ENCODE measurements around the gene SDK2. TPM values are rescaled to one million over a fixed set of nuclear protein-coding genes. Genes with fewer than 3 reads are reported as not detected.

Gene SDK2
- total RNA-seq, 2 donors from 2014 or later, result 16.5 to 26.3 TPM

DNA sequence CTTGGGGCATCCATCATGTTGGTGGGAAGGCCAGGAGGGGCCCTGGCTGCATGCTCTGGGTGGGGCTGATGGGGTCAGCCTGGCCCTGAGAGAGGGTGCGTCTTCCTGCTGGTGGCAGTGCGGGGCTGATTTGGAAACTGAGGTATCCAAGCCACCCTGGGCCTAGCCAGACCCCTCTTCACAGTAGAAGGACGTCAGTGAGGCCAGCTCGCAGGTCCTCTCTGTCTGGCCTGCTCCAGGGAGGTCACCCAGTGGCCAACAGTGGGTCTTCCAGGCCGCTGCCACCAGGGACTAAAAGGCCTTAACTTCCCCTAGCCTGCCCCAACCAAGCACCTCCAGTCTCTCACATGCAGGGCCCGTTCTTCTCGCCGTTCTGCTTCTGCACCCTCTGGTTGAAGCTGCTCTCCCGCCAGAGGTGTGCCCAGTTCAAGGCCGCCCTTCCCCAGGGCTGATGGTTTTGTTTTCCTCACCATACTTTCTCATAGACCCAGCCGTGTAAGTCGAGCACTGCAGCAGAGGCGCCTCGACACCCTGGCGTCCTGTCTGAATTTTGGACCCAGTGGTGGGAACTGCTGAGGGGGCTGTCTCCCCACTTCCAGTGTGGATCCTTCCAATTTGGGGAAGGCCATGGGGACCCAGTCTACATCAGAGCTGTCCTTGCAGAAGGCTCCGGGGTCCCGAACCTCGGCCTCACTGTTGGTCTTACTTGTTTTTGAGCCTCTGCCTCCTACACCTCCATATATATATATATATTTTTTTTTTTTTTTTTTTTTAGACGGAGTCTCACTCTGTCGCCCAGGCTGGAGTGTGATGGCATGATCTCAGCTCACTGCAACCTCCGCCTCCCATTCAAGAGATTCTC lies 289.6 kb downstream of the SDK2 start:
- TF ChIP-seq POLR2AphosphoS5 (IDR thresholded peaks at IDR 0.05) (no peak), POLR2A (IDR thresholded peaks at IDR 0.05) (no peak)
- TF ChIP-seq, protein P1, sequence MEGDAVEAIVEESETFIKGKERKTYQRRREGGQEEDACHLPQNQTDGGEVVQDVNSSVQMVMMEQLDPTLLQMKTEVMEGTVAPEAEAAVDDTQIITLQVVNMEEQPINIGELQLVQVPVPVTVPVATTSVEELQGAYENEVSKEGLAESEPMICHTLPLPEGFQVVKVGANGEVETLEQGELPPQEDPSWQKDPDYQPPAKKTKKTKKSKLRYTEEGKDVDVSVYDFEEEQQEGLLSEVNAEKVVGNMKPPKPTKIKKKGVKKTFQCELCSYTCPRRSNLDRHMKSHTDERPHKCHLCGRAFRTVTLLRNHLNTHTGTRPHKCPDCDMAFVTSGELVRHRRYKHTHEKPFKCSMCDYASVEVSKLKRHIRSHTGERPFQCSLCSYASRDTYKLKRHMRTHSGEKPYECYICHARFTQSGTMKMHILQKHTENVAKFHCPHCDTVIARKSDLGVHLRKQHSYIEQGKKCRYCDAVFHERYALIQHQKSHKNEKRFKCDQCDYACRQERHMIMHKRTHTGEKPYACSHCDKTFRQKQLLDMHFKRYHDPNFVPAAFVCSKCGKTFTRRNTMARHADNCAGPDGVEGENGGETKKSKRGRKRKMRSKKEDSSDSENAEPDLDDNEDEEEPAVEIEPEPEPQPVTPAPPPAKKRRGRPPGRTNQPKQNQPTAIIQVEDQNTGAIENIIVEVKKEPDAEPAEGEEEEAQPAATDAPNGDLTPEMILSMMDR (IDR thresholded peaks at IDR 0.05), result no peak
- 94% methylated on average over 19 of the region's 21 CpGs for WGBS
- Histone ChIP-seq H3K9me3 (no peaks in the 10 kb centered on the region), H3K27ac (no peak overlapping the region), H3K27me3 (replicated peaks; ENCODE audit: insufficient read depth) (no peaks in the 10 kb centered on the region), H3K4me1 (replicated peaks) (peaks cover 9% of the 10 kb centered on the region), H3K4me3 (no peak overlapping the region), H3K36me3 (no peaks in the 10 kb centered on the region)
- no peak for DNase-seq (ENCODE audit: low spot score)
- intact Hi-C loops (cut with DNase I), result loop anchor here (5.0 kb wide), 1 partner anchor 32 kb away; no protein-coding TSS in a partner anchor

DNA sequence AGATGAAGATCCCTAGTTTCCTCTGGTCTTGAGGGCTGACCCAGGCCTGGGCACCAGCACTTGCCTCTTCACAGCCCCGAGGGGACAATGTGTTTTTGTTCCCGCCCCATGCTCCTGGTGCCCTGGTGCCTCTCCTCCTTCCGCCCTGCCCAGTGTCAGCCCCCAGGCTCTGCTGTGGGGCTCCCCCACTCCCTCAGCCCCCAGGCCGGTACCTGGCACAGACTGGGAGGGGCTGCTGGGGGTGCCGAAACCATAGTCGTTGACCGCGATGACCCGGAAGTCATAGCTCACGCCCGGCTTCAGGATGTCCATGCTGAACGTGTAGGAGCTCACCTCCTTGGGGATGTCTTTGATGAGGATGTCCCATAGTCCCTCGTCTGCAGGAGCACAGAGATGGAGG lies 292.0 kb downstream of the SDK2 start:
- H3K4me1 ChIP-seq (replicated peaks), result no peaks in the 10 kb centered on the region
- intact Hi-C loops (cut with DNase I), result no loop called here
- no peaks in the 10 kb centered on the region for H3K9me3 ChIP-seq
- H3K27ac ChIP-seq, result no peak overlapping the region
- H3K27me3 ChIP-seq (replicated peaks; ENCODE audit: insufficient read depth), result no peaks in the 10 kb centered on the region
- no peaks in the 10 kb centered on the region for H3K36me3 ChIP-seq
- TF ChIP-seq, protein P1 (IDR thresholded peaks at IDR 0.05), result no peak
- no peak for TF ChIP-seq POLR2AphosphoS5 (IDR thresholded peaks at IDR 0.05)
- TF ChIP-seq POLR2A (IDR thresholded peaks at IDR 0.05), result no peak
- DNase-seq (ENCODE audit: low spot score), result no peak
- H3K4me3 ChIP-seq, result no peak overlapping the region
- WGBS, result 96% methylated on average over 13 of the region's 13 CpGs

DNA sequence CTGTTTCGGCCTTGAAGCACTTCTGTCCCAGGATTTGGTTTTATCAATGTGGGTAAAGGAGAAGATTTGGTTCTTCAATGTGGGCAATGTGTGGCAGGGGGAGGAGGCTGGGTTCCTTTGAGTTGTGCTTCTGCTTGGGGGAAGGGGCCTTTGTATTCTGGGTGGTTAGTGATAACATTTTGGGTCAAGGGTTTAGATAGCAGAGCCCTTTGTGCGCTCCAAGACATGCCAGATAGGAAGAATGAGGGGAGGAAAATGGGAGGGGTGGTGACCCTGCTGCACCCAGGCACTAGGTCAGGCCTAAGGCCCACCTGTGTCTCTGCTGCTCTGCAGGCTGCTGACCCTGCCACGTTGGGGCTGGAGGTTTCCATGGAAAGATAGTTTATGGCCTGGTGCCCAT lies 292.5 kb downstream of the SDK2 start:
- intact Hi-C loops (cut with DNase I), result no loop called here
- TF ChIP-seq POLR2AphosphoS5 (IDR thresholded peaks at IDR 0.05) (no peak), POLR2A (IDR thresholded peaks at IDR 0.05) (no peak)
- TF ChIP-seq, protein P1 (IDR thresholded peaks at IDR 0.05), result no peak
- Histone ChIP-seq H3K4me1 (replicated peaks) (no peaks in the 10 kb centered on the region), H3K36me3 (no peaks in the 10 kb centered on the region), H3K9me3 (no peaks in the 10 kb centered on the region), H3K27ac (no peak overlapping the region), H3K4me3 (no peak overlapping the region), H3K27me3 (replicated peaks; ENCODE audit: insufficient read depth) (no peaks in the 10 kb centered on the region)
- WGBS, result 88% methylated on average over 3 of the region's 3 CpGs
- DNase-seq (ENCODE audit: low spot score), result no peak

DNA sequence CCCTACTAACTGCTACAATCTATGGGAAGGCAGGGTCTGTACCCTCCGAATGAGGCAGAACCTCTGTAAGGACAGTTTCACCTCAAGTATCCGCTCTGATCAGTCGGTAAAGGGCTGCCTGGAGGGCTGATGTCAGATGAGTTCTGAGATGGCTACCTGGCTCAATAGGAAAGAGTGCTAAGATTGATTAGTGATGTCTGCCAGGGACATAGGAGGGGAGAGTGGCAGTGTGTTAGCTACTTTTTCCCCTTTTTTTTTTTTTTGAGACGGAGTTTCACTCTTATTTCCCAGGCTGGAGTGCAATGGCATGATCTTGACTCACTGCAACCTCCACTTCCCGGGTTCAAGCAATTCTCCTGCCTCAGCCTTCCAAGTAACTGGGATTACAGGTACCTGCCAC lies 293.4 kb downstream of the SDK2 start:
- TF ChIP-seq POLR2AphosphoS5 (IDR thresholded peaks at IDR 0.05), result no peak
- TF ChIP-seq, protein P1 (IDR thresholded peaks at IDR 0.05), result no peak
- TF ChIP-seq POLR2A (IDR thresholded peaks at IDR 0.05), result no peak
- WGBS, result 97% methylated on average over 5 of the region's 5 CpGs

DNA sequence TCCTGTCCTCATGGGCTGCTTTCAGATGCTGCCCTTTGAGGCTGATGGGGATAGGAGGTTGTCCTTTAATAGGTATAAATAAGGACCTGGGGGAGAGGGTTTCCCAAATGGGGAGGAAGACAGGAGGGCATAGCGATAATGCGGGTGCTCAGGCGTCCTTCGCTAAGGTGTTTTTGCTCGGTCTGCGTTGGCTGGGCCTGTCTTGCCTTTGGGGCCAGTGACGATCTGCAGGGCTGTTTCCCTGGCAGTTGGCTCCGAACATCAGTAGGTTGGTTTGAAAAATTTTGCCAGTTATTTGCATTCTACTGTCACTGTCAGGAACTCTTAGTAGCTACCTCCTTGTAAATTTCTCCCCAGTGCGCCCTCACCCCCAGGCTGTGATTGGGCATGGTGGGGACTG lies 294.6 kb downstream of the SDK2 start:
- no peaks in the 10 kb centered on the region for H3K27me3 ChIP-seq (replicated peaks; ENCODE audit: insufficient read depth)
- no peaks in the 10 kb centered on the region for H3K36me3 ChIP-seq
- no peak overlapping the region for H3K4me3 ChIP-seq
- H3K27ac ChIP-seq, result peak overlapping the region in 1 of 2 donors; percentile 56
- WGBS, result 62% methylated on average over 9 of the region's 9 CpGs
- no peaks in the 10 kb centered on the region for H3K9me3 ChIP-seq
- intact Hi-C loops (cut with DNase I), result no loop called here
- no peak for TF ChIP-seq POLR2A (IDR thresholded peaks at IDR 0.05)
- TF ChIP-seq, protein P1 (IDR thresholded peaks at IDR 0.05), result no peak
- TF ChIP-seq POLR2AphosphoS5 (IDR thresholded peaks at IDR 0.05), result no peak
- DNase-seq (ENCODE audit: low spot score), result no peak
- H3K4me1 ChIP-seq (replicated peaks), result no peaks in the 10 kb centered on the region

More for the DNA sequence above, 293.4 kb downstream of the SDK2 start:
- H3K4me3 ChIP-seq, result no peak overlapping the region
- no peaks in the 10 kb centered on the region for H3K4me1 ChIP-seq (replicated peaks)
- H3K27ac ChIP-seq, result no peak overlapping the region
- intact Hi-C loops (cut with DNase I), result no loop called here
- no peaks in the 10 kb centered on the region for H3K27me3 ChIP-seq (replicated peaks; ENCODE audit: insufficient read depth)
- no peak for DNase-seq (ENCODE audit: low spot score)
- H3K36me3 ChIP-seq, result no peaks in the 10 kb centered on the region
- H3K9me3 ChIP-seq, result no peaks in the 10 kb centered on the region

Measured in prostate gland (tissue), 2 donors.